ENCODE measurements around the gene SETX. TPM values are rescaled to one million over a fixed set of nuclear protein-coding genes. Genes with fewer than 3 reads are reported as not detected.

Gene SETX
- total RNA-seq, 1 experiment from 2014 or later: 44.3 TPM

DNA sequence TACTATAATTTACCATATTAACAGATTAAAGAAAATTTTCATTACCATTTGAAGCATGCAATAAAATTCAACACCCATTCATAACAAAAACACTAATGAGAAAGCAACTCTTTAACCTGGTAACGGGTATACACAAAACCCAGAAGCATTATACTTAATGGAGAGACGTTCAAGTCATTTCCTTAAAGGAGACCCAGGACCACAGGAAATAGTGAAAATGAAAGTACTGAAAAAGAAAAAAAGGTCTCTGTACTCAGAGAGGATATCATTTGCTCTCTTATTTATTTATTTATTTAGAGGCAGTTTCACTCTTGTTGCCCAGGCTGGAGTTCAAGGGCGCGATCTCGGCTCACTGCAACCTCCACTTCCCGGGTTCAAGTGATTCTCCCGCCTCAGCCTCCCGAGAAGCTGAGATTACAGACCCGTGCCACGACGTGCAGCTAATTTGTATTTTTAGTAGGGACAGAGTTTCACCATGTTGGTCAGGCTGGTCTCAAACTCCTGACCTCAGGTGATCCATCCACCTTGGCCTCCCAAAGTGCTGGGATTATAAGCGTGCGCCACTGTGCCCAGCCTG is 61.6 kb downstream of the SETX start:
- DNase-seq: no peak
- H3K36me3 Mint-ChIP-seq (ENCODE audit: insufficient read depth in 1 of 3, low read depth in 3 of 3): peaks cover 28 to 64% (median 54%) of the 10 kb centered on the region in 3 experiments; a peak in 6 of 7 replicates
- Histone ChIP-seq H3K9me3 (ENCODE audit: control insufficient read depth, low read depth, low read length) (no peaks in the 10 kb centered on the region), H3K9ac (ENCODE audit: extremely low read depth, insufficient read length, low read length) (no peak overlapping the region), H3K18ac (ENCODE audit: insufficient read length, low read depth, low read length) (no peak overlapping the region), H3K23me2 (ENCODE audit: insufficient read length, low read depth, low read length, poor library complexity, severe bottlenecking) (no peaks in the 10 kb centered on the region), H4K5ac (ENCODE audit: insufficient read length, low read depth, low read length) (no peak overlapping the region), H2AK5ac (ENCODE audit: insufficient read length, low read length) (no peak overlapping the region), H3T11ph (ENCODE audit: low read length) (no peak overlapping the region), H2BK12ac (ENCODE audit: insufficient read length, low read depth, low read length) (no peak overlapping the region), H3K79me2 (ENCODE audit: insufficient read depth, low read length) (no peaks in the 10 kb centered on the region), H3K14ac (ENCODE audit: insufficient read depth, low read length) (no peak overlapping the region), H3K4me1 (ENCODE audit: insufficient read depth, low read length) (peaks cover 3% of the 10 kb centered on the region; the same call in 1 of the 2 replicates), H2BK20ac (ENCODE audit: low read depth, low read length, poor library complexity, severe bottlenecking) (no peak overlapping the region), H2BK120ac (ENCODE audit: low read depth, low read length, poor library complexity, severe bottlenecking) (no peak overlapping the region), H3K4ac (ENCODE audit: low read depth, low read length) (no peak overlapping the region), H3K56ac (ENCODE audit: insufficient read length, low read depth, low read length) (no peak overlapping the region), H4K91ac (ENCODE audit: insufficient read length, low read depth, low read length) (no peak overlapping the region), H2BK15ac (ENCODE audit: low read depth, low read length) (no peak overlapping the region), H4K8ac (replicated peaks; ENCODE audit: insufficient read length, low read depth, low read length) (no peak overlapping the region), H3K23ac (ENCODE audit: insufficient read length, low read depth, low read length) (no peak overlapping the region), H4K20me1 (ENCODE audit: control insufficient read depth, insufficient read depth, insufficient read length) (no peaks in the 10 kb centered on the region), H3K27me3 (ENCODE audit: insufficient read depth, low read length) (no peaks in the 10 kb centered on the region), H3K79me1 (ENCODE audit: insufficient read depth, low read depth, low read length, poor library complexity, severe bottlenecking) (no peaks in the 10 kb centered on the region), H2AFZ (ENCODE audit: low read length) (no peak overlapping the region), H2BK5ac (ENCODE audit: insufficient read length, low read length) (no peak overlapping the region), H3K4me2 (ENCODE audit: insufficient read depth, insufficient read length, low read length) (no peak overlapping the region), H3K27ac (ENCODE audit: insufficient read length, low read depth, low read length) (no peak overlapping the region)
- TF ChIP-seq, protein P1, sequence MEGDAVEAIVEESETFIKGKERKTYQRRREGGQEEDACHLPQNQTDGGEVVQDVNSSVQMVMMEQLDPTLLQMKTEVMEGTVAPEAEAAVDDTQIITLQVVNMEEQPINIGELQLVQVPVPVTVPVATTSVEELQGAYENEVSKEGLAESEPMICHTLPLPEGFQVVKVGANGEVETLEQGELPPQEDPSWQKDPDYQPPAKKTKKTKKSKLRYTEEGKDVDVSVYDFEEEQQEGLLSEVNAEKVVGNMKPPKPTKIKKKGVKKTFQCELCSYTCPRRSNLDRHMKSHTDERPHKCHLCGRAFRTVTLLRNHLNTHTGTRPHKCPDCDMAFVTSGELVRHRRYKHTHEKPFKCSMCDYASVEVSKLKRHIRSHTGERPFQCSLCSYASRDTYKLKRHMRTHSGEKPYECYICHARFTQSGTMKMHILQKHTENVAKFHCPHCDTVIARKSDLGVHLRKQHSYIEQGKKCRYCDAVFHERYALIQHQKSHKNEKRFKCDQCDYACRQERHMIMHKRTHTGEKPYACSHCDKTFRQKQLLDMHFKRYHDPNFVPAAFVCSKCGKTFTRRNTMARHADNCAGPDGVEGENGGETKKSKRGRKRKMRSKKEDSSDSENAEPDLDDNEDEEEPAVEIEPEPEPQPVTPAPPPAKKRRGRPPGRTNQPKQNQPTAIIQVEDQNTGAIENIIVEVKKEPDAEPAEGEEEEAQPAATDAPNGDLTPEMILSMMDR (conservative IDR thresholded peaks at IDR 0.05): no peak
- no CpG with 5 or more reads among the region's 13 CpGs for WGBS (ENCODE audit: extremely low coverage, insufficient read length, low lambda C conversion rate)
- H3K9me3 Mint-ChIP-seq: no peaks in the 10 kb centered on the region
- peaks cover 6 to 14% of the 10 kb centered on the region in 2 experiments for H3K4me1 Mint-ChIP-seq
- H3K27ac Mint-ChIP-seq: no peak overlapping the region
- no peak overlapping the region for H3K4me3 Mint-ChIP-seq
- no peaks in the 10 kb centered on the region for H3K27me3 Mint-ChIP-seq (ENCODE audit: low read depth)
